Activated CD4-positive, alpha-beta T cell treated with anti-CD3 and anti-CD28 coated beads for 1 hour (primary cell): ENCODE measurements around the gene UPF3A.
"Not testable (repeated sequence)": the region's sequence is repeated elsewhere in the genome, so short reads cannot be mapped to it uniquely, and the experiment has no call there.

Experiments used
- DNase-seq: peaks from one replicate; pipeline ENCODE4 v3.0.0-alpha.2; 2020

UPF3A gene

GRCh38 chr13:114341003-114341777 lies 59.8 kb downstream of the UPF3A start:
- DNase-seq = no peak

- DNase-seq = not testable (repeated sequence)
These were observed 65.9 kb downstream of the UPF3A start for GRCh38 chr13:114347256-114347655.

GRCh38 chr13:114352763-114353162 lies 71.4 kb downstream of the UPF3A start:
- DNase-seq = not testable (repeated sequence)

GRCh38 chr13:114353382-114353781 lies 72.0 kb downstream of the UPF3A start:
- DNase-seq = not testable (repeated sequence)
